ENCODE data around the gene ETV7. TPM values are rescaled to one million over a fixed set of nuclear protein-coding genes. Genes with fewer than 3 reads are reported as not detected.
"Not testable (repeated sequence)": the region's sequence is repeated elsewhere in the genome, so short reads cannot be mapped to it uniquely, and the experiment has no call there.

Gene ETV7
- total and polyA plus RNA-seq, 9 donors: 0.04 to 0.48 (median 0.15) TPM; not detected in 2

DNA sequence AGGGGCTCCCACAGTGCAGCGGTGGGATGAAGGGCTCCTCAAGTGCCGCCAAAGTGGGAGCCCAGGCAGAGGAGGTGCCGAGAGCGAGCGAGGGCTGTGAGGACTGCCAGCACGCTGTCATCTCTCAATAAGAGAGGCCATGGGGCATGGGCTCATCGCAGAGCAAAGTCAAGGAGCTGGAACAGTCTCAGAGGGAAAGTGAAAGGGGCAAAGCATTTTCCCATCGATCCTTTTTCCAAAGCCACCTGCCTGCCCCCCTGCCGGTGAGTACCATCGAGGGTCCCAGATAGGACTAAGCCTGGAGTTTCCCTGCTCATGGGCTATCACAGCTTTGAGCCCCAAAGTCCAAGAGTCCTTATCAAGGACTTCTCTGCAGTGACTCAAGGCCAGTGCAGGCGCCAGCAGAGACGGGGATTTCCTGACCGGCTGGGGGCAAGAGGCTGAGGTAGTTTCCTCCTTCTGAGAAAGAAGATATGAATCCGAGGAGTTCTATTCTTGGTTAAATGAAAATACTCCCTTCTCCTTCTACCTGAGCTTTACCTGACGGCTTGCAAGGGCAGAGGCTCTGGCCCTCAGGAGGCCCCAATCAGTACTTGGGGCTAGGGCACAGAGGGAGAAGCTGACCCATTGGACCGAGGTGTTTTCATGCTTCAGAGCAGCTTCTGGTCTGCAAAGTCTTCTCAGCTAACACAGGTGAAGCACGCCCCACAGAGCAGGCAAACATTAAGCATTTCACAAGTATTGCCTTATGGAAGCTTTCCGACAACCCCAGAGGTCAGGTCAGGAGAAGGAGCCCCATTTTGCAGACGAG is 22.6 kb downstream of the ETV7 start:
- no peak overlapping the region for H3K27ac ChIP-seq (ENCODE audit: low read length)
- peaks cover 2% of the 10 kb centered on the region for H3K27me3 ChIP-seq (ENCODE audit: control insufficient read depth, insufficient read depth, low read length)
- H3K36me3 ChIP-seq (ENCODE audit: control insufficient read depth, insufficient read depth, low read length): no peaks in the 10 kb centered on the region
- no peak for DNase-seq
- 85% methylated on average over 10 of the region's 19 CpGs for WGBS (ENCODE audit: insufficient coverage)
- no peaks in the 10 kb centered on the region for H3K9me3 ChIP-seq (replicated peaks; ENCODE audit: control insufficient read depth, low read depth, low read length)
- peaks cover 17% of the 10 kb centered on the region for H3K4me1 ChIP-seq (ENCODE audit: control insufficient read depth, insufficient read depth, low read length)
- no peak overlapping the region for H3K4me3 ChIP-seq (ENCODE audit: low read length)

DNA sequence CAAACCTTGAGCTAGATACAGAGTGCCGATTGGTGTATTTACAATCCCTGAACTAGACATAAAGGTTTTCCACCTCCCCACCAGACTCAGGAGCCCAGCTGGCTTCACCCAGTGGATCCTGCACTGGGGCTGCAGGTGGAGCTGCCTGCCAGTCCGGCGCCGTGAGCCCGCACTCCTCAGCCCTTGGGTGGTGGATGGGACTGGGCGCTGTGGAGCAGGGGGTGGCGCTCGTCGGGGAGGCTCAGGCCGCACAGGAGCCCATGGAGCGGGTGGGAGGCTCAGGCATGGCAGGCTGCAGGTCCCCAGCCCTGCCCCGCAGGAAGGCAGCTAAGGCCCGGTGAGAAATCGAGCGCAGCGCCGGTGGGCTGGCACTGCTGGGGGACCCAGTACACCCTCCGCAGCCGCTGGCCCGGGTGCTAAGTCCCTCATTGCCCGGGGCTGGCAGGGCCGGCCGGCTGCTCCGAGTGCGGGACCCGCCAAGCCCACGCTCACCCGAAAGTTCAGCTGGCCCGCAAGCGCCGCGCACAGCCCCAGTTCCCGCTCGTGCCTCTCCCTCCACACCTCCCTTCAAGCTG is 23.3 kb downstream of the ETV7 start:
- not testable (repeated sequence) for H3K9me3 ChIP-seq (replicated peaks; ENCODE audit: control insufficient read depth, low read depth, low read length); H3K36me3 ChIP-seq (ENCODE audit: control insufficient read depth, insufficient read depth, low read length); H3K4me3 ChIP-seq (ENCODE audit: low read length); H3K27ac ChIP-seq (ENCODE audit: low read length); H3K27me3 ChIP-seq (ENCODE audit: control insufficient read depth, insufficient read depth, low read length); DNase-seq
- peaks cover 15% of the 10 kb centered on the region for H3K4me1 ChIP-seq (ENCODE audit: control insufficient read depth, insufficient read depth, low read length)
- 97% methylated on average over 14 of the region's 34 CpGs for WGBS (ENCODE audit: insufficient coverage)

DNA sequence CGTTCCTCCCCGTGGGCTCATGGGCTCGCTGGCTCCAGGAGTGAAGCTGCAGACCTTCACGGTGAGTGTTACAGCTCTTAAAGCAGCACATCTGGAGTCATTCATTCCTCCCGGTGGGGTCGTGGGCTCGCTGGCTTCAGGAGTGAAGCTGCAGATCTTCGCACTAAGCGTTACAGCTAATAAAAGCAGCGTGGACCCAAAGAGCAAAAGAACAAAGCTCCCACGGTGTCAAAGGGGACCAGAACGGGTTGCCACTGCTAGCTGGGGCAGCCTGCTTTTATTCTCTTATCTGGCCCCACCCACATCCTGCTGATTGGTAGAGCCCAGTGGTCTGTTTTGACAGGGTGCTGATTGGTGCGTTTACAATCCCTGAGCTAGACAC is 24.1 kb downstream of the ETV7 start:
- not testable (repeated sequence) for H3K27me3 ChIP-seq (ENCODE audit: control insufficient read depth, insufficient read depth, low read length); H3K27ac ChIP-seq (ENCODE audit: low read length); H3K9me3 ChIP-seq (replicated peaks; ENCODE audit: control insufficient read depth, low read depth, low read length); H3K4me3 ChIP-seq (ENCODE audit: low read length); DNase-seq; H3K36me3 ChIP-seq (ENCODE audit: control insufficient read depth, insufficient read depth, low read length)
- H3K4me1 ChIP-seq (ENCODE audit: control insufficient read depth, insufficient read depth, low read length): peaks cover 15% of the 10 kb centered on the region
- WGBS (ENCODE audit: insufficient coverage): 27% methylated on average over 10 of the region's 13 CpGs

DNA sequence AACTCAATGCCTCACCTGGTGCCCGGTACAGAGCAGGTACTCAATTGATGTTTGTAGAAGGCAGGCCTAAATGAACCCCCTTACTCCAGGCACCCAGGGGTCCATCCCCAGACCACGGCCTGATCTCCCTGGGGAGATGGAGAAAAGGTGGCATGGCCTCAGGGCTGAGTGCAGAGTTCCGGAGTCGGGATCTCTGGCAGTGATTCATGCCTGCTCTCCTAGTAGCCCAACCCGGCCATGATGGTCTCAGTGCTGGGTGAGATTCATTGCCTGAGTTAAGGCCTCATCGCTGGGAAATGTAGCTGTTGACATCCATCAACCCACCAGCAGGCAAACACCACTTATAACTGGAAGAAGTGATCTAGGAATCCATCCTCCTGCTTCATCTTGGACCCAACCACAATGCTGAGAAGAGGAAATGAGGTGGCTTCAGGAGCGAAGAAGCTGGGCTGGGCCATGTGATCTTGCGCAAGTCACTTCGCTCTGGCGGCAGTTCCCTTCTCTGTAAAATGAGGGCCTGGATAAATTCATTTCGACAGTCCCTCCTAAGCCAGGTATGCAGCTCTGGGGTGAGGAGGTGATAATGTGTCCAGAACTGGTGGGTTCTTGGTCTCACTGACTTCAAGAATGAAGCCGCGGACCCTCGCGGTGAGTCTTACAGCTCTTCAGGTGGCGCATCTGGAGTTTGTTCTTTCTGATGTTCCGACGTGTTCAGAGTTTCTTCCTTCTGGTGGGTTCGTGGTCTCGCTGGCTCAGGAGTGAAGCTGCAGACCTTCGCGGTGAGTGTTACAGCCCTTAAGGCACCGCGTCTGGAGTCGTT is 24.7 kb downstream of the ETV7 start:
- H3K4me1 ChIP-seq (ENCODE audit: control insufficient read depth, insufficient read depth, low read length): peaks cover 20% of the 10 kb centered on the region
- no peaks in the 10 kb centered on the region for H3K9me3 ChIP-seq (replicated peaks; ENCODE audit: control insufficient read depth, low read depth, low read length)
- peaks cover 2% of the 10 kb centered on the region for H3K27me3 ChIP-seq (ENCODE audit: control insufficient read depth, insufficient read depth, low read length)
- 50% methylated on average over 21 of the region's 25 CpGs for WGBS (ENCODE audit: insufficient coverage)
- H3K27ac ChIP-seq (ENCODE audit: low read length): no peak overlapping the region
- no peak overlapping the region for H3K4me3 ChIP-seq (ENCODE audit: low read length)
- no peak for DNase-seq
- no peaks in the 10 kb centered on the region for H3K36me3 ChIP-seq (ENCODE audit: control insufficient read depth, insufficient read depth, low read length)

DNA sequence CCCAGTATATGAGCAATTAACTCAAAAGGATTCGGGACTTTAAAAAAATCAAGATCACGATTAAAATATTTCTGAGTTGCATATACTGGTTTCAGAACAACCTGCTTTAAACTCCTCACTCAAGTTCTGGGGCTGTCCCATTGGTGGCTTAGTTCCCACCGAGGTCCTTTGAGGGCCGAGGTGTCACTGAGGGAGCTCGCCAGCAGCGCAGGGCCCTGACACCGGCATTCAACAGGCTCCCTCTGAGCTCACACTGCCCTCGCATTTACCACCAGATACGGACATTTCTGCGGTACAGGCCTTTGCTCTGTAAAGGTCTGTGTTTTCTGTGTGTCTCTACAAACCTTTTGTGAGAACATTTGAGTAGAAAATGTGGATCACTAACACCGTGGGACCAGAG is 26.4 kb downstream of the ETV7 start:
- DNase-seq: no peak
- H3K4me1 ChIP-seq (ENCODE audit: control insufficient read depth, insufficient read depth, low read length): peaks cover 20% of the 10 kb centered on the region
- WGBS (ENCODE audit: insufficient coverage): 63% methylated on average over 6 of the region's 11 CpGs
- H3K27me3 ChIP-seq (ENCODE audit: control insufficient read depth, insufficient read depth, low read length): peaks cover 10% of the 10 kb centered on the region
- no peak overlapping the region for H3K4me3 ChIP-seq (ENCODE audit: low read length)
- no peak overlapping the region for H3K27ac ChIP-seq (ENCODE audit: low read length)
- H3K9me3 ChIP-seq (replicated peaks; ENCODE audit: control insufficient read depth, low read depth, low read length): no peaks in the 10 kb centered on the region
- H3K36me3 ChIP-seq (ENCODE audit: control insufficient read depth, insufficient read depth, low read length): no peaks in the 10 kb centered on the region

DNA sequence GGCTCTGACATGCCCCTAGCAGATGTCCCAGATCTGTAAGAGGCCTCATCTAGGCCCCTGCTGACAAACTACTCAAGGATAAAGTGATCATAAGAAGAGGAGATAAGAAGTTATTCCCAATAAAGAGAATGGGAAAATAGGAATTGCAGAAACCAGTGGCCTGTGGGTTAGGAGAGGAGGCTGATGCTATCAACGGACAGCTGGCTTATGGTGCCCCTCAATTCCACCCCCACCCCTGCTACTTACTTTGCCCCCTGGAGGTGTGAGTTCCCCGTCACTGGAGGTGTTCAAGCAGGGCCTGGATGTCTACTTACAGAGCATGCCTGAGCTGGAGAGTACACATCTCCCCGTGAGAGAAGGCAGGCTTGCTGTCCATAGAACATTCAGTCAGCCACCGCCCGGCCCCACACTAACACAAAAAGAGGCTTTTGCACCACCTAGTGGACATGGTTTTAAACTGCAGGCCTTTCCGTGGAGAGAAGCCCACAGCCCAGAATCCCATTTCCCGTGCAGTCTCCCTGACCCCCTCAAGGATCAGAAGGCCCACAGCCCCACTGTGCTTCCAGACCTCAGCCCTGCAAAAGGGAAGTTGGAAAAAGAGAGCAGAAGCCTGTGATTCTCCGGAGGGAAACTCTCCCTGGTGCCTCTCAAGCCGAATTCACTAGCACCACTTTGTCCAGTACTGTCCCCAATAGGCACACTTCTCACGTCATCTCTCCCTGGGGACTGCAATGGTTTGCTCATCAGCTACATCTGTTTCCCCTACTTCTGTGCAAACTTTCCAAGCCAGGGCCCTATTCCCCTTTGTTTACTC is 27.0 kb downstream of the ETV7 start:
- no peaks in the 10 kb centered on the region for H3K36me3 ChIP-seq (ENCODE audit: control insufficient read depth, insufficient read depth, low read length)
- H3K4me1 ChIP-seq (ENCODE audit: control insufficient read depth, insufficient read depth, low read length): peaks cover 20% of the 10 kb centered on the region
- peaks cover 10% of the 10 kb centered on the region for H3K27me3 ChIP-seq (ENCODE audit: control insufficient read depth, insufficient read depth, low read length)
- DNase-seq: peak; percentile 91
- no peak overlapping the region for H3K27ac ChIP-seq (ENCODE audit: low read length)
- 8% methylated on average over 3 of the region's 10 CpGs for WGBS (ENCODE audit: insufficient coverage)
- H3K4me3 ChIP-seq (ENCODE audit: low read length): no peak overlapping the region
- H3K9me3 ChIP-seq (replicated peaks; ENCODE audit: control insufficient read depth, low read depth, low read length): no peaks in the 10 kb centered on the region

DNA sequence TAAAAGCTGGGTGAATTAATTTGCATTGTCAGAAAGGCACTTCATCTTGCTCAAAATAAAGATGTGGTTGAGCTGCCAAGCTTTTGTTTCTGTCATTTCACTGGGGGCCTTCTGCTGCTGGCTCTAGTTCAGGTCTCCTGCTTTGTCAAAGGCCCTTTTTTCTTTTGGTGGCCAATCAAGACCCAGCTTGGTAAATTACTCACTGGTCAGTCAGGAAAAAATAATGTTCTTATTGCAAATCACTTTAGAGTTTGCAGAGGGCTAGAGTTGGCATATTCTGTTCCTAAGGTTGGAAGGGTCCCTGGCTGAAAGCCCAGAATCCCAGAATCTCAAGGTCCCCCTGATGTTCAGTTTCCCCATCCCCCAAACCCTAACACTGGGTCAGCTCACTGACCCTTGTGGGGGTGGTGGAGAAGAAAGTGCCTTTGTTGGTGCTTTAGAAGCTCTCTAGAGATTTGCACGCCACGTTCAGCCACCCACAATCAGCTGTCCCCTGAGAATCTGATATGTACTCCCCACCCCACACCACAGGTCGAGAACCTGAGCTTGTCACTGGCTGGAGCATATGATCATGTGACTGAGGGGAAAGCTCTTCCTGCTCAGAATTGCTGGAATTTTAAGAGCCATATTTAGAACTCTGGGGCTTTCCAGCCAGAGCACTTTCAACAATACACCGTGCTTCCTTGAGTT is 29.1 kb downstream of the ETV7 start:
- WGBS (ENCODE audit: insufficient coverage): no CpG with 5 or more reads among the region's 4 CpGs
- DNase-seq: peak; percentile 45
- Histone ChIP-seq H3K4me1 (ENCODE audit: control insufficient read depth, insufficient read depth, low read length) (peaks cover 20% of the 10 kb centered on the region), H3K27ac (ENCODE audit: low read length) (peak overlapping the region; percentile 47), H3K4me3 (ENCODE audit: low read length) (no peak overlapping the region), H3K27me3 (ENCODE audit: control insufficient read depth, insufficient read depth, low read length) (peaks cover 10% of the 10 kb centered on the region), H3K36me3 (ENCODE audit: control insufficient read depth, insufficient read depth, low read length) (no peaks in the 10 kb centered on the region), H3K9me3 (replicated peaks; ENCODE audit: control insufficient read depth, low read depth, low read length) (no peaks in the 10 kb centered on the region)

DNA sequence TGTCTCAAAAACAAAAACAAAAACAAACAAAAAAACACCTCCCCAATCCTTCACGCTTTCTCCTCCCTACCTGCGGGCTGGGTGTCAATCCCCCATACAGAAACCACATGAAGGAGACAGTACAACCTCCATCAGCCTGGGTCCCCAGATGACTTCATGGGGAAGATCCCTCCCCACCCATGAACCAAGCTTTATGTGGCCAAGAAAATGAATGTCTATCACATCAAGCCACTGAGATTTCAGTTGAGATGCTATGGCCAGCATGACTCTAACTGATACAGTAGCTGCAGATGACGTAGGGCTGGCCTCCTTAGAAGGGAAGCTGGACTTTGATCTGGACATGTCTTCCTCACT is 29.6 kb downstream of the ETV7 start:
- no peak overlapping the region for H3K27ac ChIP-seq (ENCODE audit: low read length)

DNA sequence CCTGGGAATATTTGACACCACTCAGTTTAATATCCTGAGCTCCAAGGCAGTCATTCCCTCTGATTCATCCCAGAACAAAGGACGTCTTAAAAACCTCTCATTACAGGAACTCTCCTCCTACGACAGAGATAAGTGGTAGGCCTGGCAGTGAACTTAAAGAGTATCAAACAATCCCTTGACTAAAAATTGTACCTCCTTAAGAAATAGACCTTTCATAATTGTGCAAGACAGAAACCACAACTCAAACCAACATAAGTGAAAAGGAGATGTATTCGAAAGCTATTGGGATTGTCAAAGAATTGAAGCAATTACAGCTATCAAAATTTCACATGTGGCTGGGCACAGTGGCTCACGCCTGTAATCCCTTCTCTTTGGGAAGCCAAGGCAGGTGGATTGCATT is 31.6 kb downstream of the ETV7 start:
- Histone ChIP-seq H3K4me1 (ENCODE audit: control insufficient read depth, insufficient read depth, low read length) (peaks cover 20% of the 10 kb centered on the region), H3K9me3 (replicated peaks; ENCODE audit: control insufficient read depth, low read depth, low read length) (peaks cover 5% of the 10 kb centered on the region), H3K27ac (ENCODE audit: low read length) (no peak overlapping the region), H3K4me3 (ENCODE audit: low read length) (no peak overlapping the region), H3K36me3 (ENCODE audit: control insufficient read depth, insufficient read depth, low read length) (no peaks in the 10 kb centered on the region), H3K27me3 (ENCODE audit: control insufficient read depth, insufficient read depth, low read length) (peaks cover 8% of the 10 kb centered on the region)
- 40% methylated on average over 1 of the region's 4 CpGs for WGBS (ENCODE audit: insufficient coverage)
- DNase-seq: no peak

More for the DNA sequence above, 29.6 kb downstream of the ETV7 start:
- no peak overlapping the region for H3K4me3 ChIP-seq (ENCODE audit: low read length)
- no peak for DNase-seq
- H3K9me3 ChIP-seq (replicated peaks; ENCODE audit: control insufficient read depth, low read depth, low read length): no peaks in the 10 kb centered on the region
- WGBS (ENCODE audit: insufficient coverage): 64% methylated on average over 1 of the region's 3 CpGs
- H3K36me3 ChIP-seq (ENCODE audit: control insufficient read depth, insufficient read depth, low read length): no peaks in the 10 kb centered on the region
- H3K4me1 ChIP-seq (ENCODE audit: control insufficient read depth, insufficient read depth, low read length): peaks cover 20% of the 10 kb centered on the region
- H3K27me3 ChIP-seq (ENCODE audit: control insufficient read depth, insufficient read depth, low read length): peaks cover 10% of the 10 kb centered on the region
